HL-60 (cell line): ENCODE results near the gene BPIFB2.

Experiments
- DNase-seq, 2 experiments: peaks; one replicate each; pipeline ENCODE4 v3.0.0-alpha.2; 2010 to 2020; ENCODE audit warnings: low read depth in 1 of 2, low spot score in 1 of 2
- H3K27ac ChIP-seq: fragments of 250-450 bp; sonication (Bioruptor Pico); replicated peaks from 2 replicates; pipeline ENCODE4 v1.5.1; 2020; ENCODE audit warnings: mild to moderate bottlenecking, moderate library complexity
- H3K27me3 ChIP-seq: fragments of 250-450 bp; sonication (Bioruptor Pico); 2 replicates; pipeline ENCODE4 v1.5.1; 2021; ENCODE audit warnings: mild to moderate bottlenecking, moderate library complexity; ENCODE audit not compliant: insufficient read depth, poor library complexity, severe bottlenecking
- H3K4me3 ChIP-seq: replicated peaks from 2 replicates; pipeline ENCODE4 v1.5.1; 2011; ENCODE audit warnings: mild to moderate bottlenecking, control low read depth, low read length; ENCODE audit not compliant: insufficient read depth
- CTCF ChIP-seq: IDR thresholded peaks from one replicate; pipeline ENCODE4 v1.5.1; 2011; ENCODE audit warnings: low read length, control low read depth, inconsistent platforms; ENCODE audit not compliant: insufficient read depth
- GABPA ChIP-seq: IDR thresholded peaks from 2 replicates; pipeline ENCODE4 v1.6.1; 2012; ENCODE audit warnings: low read depth
- POLR2AphosphoS5 ChIP-seq: IDR thresholded peaks from 2 replicates; pipeline ENCODE4 v1.6.1; 2012; ENCODE audit warnings: low read depth
- REST ChIP-seq: IDR thresholded peaks from 2 replicates; pipeline ENCODE4 v1.6.1; 2012; ENCODE audit warnings: low read depth; ENCODE audit not compliant: insufficient replicate concordance
- SPI1 ChIP-seq: IDR thresholded peaks from 2 replicates; pipeline ENCODE4 v1.6.1; 2012; ENCODE audit warnings: low read depth, mild to moderate bottlenecking, borderline replicate concordance

Gene BPIFB2

GRCh38 chr20:33015700-33016580 is 8.4 kb downstream of the BPIFB2 start:
- DNase-seq = no peak
- no peak overlapping the region for H3K27ac ChIP-seq
- H3K27me3 ChIP-seq = no peaks in the 10 kb centered on the region
- no peak overlapping the region for H3K4me3 ChIP-seq
- no peak for TF ChIP-seq SPI1
- TF ChIP-seq POLR2AphosphoS5 = no peak
- no peak for TF ChIP-seq GABPA
- TF ChIP-seq REST = no peak
- TF ChIP-seq CTCF = no peak

GRCh38 chr20:33016581-33017109 is 9.1 kb downstream of the BPIFB2 start:
- no peak for DNase-seq
- H3K27me3 ChIP-seq = no peaks in the 10 kb centered on the region
- H3K4me3 ChIP-seq = no peak overlapping the region
- no peak for TF ChIP-seq POLR2AphosphoS5
- no peak for TF ChIP-seq GABPA
- no peak for TF ChIP-seq SPI1
- no peak for TF ChIP-seq REST
- no peak for TF ChIP-seq CTCF
- H3K27ac ChIP-seq = no peak overlapping the region

GRCh38 chr20:33017542-33017941 is 10.0 kb downstream of the BPIFB2 start:
- Histone ChIP-seq H3K4me3 (no peak overlapping the region), H3K27me3 (no peaks in the 10 kb centered on the region), H3K27ac (no peak overlapping the region)
- TF ChIP-seq CTCF = no peak
- no peak for DNase-seq
